ENCODE results near the gene MVD.

- TF ChIP-seq SRF (IDR thresholded peaks at IDR 0.05; ENCODE audit: low read depth, low read length) (no peak), ZBTB38 (CRISPR knock-in tag; IDR thresholded peaks at IDR 0.05) (no peak), ZNF577 (CRISPR knock-in tag; IDR thresholded peaks at IDR 0.05; ENCODE audit: borderline replicate concordance, low read depth) (no peak), KAT7 (CRISPR knock-in tag; IDR thresholded peaks at IDR 0.05; ENCODE audit: borderline replicate concordance) (no peak), PATZ1 (CRISPR knock-in tag; IDR thresholded peaks at IDR 0.05) (no peak), MLX (CRISPR knock-in tag; IDR thresholded peaks at IDR 0.05) (no peak), ZNF883 (CRISPR knock-in tag; IDR thresholded peaks at IDR 0.05; ENCODE audit: not compliant biosample characterization) (no peak)
- TF ChIP-seq, protein P1, sequence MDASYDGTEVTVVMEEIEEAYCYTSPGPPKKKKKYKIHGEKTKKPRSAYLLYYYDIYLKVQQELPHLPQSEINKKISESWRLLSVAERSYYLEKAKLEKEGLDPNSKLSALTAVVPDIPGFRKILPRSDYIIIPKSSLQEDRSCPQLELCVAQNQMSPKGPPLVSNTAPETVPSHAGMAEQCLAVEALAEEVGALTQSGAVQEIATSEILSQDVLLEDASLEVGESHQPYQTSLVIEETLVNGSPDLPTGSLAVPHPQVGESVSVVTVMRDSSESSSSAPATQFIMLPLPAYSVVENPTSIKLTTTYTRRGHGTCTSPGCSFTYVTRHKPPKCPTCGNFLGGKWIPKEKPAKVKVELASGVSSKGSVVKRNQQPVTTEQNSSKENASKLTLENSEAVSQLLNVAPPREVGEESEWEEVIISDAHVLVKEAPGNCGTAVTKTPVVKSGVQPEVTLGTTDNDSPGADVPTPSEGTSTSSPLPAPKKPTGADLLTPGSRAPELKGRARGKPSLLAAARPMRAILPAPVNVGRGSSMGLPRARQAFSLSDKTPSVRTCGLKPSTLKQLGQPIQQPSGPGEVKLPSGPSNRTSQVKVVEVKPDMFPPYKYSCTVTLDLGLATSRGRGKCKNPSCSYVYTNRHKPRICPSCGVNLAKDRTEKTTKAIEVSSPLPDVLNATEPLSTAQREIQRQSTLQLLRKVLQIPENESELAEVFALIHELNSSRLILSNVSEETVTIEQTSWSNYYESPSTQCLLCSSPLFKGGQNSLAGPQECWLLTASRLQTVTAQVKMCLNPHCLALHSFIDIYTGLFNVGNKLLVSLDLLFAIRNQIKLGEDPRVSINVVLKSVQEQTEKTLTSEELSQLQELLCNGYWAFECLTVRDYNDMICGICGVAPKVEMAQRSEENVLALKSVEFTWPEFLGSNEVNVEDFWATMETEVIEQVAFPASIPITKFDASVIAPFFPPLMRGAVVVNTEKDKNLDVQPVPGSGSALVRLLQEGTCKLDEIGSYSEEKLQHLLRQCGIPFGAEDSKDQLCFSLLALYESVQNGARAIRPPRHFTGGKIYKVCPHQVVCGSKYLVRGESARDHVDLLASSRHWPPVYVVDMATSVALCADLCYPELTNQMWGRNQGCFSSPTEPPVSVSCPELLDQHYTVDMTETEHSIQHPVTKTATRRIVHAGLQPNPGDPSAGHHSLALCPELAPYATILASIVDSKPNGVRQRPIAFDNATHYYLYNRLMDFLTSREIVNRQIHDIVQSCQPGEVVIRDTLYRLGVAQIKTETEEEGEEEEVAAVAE (CRISPR knock-in tag; IDR thresholded peaks at IDR 0.05; ENCODE audit: borderline replicate concordance): no peak
Observed at GRCh38 chr16:88629835-88630234, 33.1 kb downstream of the MVD start.

Measured in HepG2 (cell line).